Measurements from ENCODE around the gene SGMS1.

GRCh38 chr10:50286996-50287803 is 336.6 kb downstream of the SGMS1 start:
- TF ChIP-seq CTCF (IDR thresholded peaks at IDR 0.05) (no peak), EZH2 (IDR thresholded peaks at IDR 0.05) (no peak), EZH2phosphoT487 (IDR thresholded peaks at IDR 0.05) (no peak)

Data from neural progenitor cell (in vitro differentiated cells).